Measurements from ENCODE around the gene TAPBP.
"Not testable (repeated sequence)": the region's sequence is repeated elsewhere in the genome, so short reads cannot be mapped to it uniquely, and the experiment has no call there.

The TAPBP gene

DNA sequence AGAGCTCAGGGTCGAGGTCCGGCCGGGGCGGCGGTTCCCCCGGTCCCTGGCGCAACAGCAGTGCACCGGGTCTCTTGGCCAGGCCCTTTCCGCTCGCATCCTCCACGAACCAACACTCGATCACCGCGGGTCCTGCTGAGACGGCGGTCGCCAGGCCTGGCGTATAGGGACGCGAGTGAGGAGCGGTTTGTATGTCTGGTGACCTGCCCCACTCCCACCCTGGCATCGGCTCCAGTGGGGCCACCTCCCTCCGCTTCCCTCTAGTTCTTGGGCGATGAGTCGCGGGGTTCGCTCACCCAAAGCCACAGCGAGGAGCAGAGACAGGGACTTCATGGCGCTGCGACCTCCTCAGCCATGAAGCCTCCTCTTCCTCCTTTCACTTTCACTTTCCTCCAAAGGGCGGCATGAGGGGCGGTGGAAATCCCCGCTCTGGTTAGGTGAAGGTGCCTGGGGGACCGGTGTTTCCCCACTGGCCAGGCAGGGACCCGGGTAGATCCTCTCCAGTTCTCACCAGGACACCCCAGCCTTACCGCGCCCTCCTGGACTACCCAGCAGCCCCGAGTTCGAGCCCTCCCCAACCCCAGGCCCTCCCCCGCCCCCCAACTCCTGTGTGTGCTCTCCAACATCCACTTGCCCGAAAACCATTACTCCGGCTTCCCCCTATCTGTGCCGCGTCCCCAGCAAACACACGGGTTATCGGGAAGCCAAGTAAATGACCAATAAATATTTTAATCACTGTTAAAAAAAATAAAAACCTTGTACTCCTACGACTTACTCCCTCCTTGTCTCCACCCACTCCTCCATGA, at the start of gene TAPBP:
Gene TAPBP (minus strand): TSS at position 370 of the 806 bp plus-strand sequence. CDS start 37 bp downstream, at position 333.
- Histone ChIP-seq H3K36me3 (ENCODE audit: control insufficient read depth, insufficient read depth, low read length) (peaks cover 5% of the 10 kb centered on the region), H3K9ac (ENCODE audit: low read length) (peak within 1 kb of the TSS; percentile 79), H3K27me3 (ENCODE audit: control insufficient read depth, insufficient read depth, low read length) (no peaks in the 10 kb centered on the region), H3K27ac (ENCODE audit: low read depth, low read length) (no peak within 1 kb of the TSS), H3K4me3 (ENCODE audit: low read depth, low read length) (peak within 1 kb of the TSS; percentile 85), H3K9me3 (ENCODE audit: control insufficient read depth, insufficient read depth, low read depth, low read length) (no peaks in the 10 kb centered on the region), H3K4me1 (ENCODE audit: control insufficient read depth, insufficient read depth, low read length) (peaks cover 20% of the 10 kb centered on the region)

DNA sequence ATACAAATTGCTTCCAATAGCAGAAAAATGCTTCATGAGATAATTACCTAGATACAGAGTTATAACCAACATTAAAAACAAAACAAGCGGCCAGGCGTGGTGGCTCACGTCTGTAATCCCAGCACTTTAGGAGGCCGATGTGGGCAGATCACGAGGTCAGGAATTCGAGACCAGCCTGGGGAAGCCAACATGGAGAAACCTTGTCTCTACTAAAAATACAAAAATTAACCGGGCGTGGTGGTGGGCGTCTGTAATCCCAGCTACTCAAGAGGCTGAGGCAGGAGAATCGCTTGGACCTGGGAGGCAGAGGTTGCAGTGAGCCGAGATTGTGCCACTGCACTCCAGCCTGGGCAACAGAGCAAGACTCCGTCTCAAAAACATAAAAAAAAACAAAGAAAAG, 49.6 kb upstream of the TAPBP start:
- H3K27ac ChIP-seq (ENCODE audit: low read depth, low read length); H3K36me3 ChIP-seq (ENCODE audit: control insufficient read depth, insufficient read depth, low read length); H3K9me3 ChIP-seq (ENCODE audit: control insufficient read depth, insufficient read depth, low read depth, low read length); H3K9ac ChIP-seq (ENCODE audit: low read length); H3K4me3 ChIP-seq (ENCODE audit: low read depth, low read length); H3K27me3 ChIP-seq (ENCODE audit: control insufficient read depth, insufficient read depth, low read length): not testable (repeated sequence)
- H3K4me1 ChIP-seq (ENCODE audit: control insufficient read depth, insufficient read depth, low read length), result peaks cover 10% of the 10 kb centered on the region; the same call in 1 of the 2 replicates

DNA sequence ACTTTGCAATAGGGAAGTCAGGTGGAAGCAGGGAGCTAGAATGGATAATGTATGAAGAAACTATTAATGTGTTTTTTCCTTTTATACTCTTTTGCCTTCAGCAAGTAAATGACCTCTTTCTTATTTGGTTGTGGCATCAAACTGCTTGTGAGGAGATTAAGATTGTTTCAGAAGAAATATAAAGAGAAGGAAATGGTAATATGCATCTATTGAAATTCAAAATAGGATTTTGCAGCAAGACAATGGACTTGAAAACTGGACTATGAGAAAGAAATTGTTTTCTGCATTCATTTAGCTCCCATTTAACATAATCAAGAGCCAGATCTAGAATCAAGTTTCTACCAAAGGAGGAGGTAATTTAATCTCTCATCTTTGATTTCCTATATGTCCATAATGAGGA, 45.5 kb upstream of the TAPBP start:
- no peak overlapping the region for H3K4me3 ChIP-seq (ENCODE audit: low read depth, low read length)
- peaks cover 13% of the 10 kb centered on the region for H3K9me3 ChIP-seq (ENCODE audit: control insufficient read depth, insufficient read depth, low read depth, low read length)
- no peak overlapping the region for H3K27ac ChIP-seq (ENCODE audit: low read depth, low read length)
- no peak overlapping the region for H3K9ac ChIP-seq (ENCODE audit: low read length)
- peaks cover 4% of the 10 kb centered on the region; the same call in 1 of the 2 replicates for H3K4me1 ChIP-seq (ENCODE audit: control insufficient read depth, insufficient read depth, low read length)
- H3K27me3 ChIP-seq (ENCODE audit: control insufficient read depth, insufficient read depth, low read length), result no peaks in the 10 kb centered on the region
- H3K36me3 ChIP-seq (ENCODE audit: control insufficient read depth, insufficient read depth, low read length), result no peaks in the 10 kb centered on the region

GRCh38 chr6:33357160-33357871, 43.4 kb upstream of the TAPBP start:
- not testable (repeated sequence) for H3K27me3 ChIP-seq (ENCODE audit: control insufficient read depth, insufficient read depth, low read length); H3K4me3 ChIP-seq (ENCODE audit: low read depth, low read length); H3K36me3 ChIP-seq (ENCODE audit: control insufficient read depth, insufficient read depth, low read length); H3K9ac ChIP-seq (ENCODE audit: low read length); H3K4me1 ChIP-seq (ENCODE audit: control insufficient read depth, insufficient read depth, low read length); H3K27ac ChIP-seq (ENCODE audit: low read depth, low read length)
- H3K9me3 ChIP-seq (ENCODE audit: control insufficient read depth, insufficient read depth, low read depth, low read length), result peaks cover 13% of the 10 kb centered on the region

DNA sequence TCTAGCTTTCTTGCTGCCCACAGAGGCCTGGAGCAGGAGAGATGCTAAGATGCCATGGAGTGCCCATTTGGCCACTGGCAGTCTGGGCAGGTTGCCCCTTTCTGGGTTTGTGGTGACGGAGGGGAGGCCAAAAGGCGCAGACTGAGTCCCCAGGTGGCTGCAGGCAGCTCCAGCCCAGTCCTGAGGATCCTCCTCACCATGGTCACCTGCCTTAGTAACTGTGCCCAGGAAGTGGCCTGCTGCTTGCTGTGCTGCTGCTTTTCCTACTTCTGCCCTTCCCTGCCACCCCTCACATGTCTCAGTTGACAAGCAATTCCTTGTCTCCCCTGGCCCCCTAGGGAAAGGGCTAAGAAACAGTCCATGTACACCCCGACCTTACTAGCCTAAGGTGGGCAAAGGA, 42.4 kb upstream of the TAPBP start:
- Histone ChIP-seq H3K27ac (ENCODE audit: low read depth, low read length) (no peak overlapping the region), H3K4me3 (ENCODE audit: low read depth, low read length) (no peak overlapping the region), H3K4me1 (ENCODE audit: control insufficient read depth, insufficient read depth, low read length) (no peaks in the 10 kb centered on the region), H3K9me3 (ENCODE audit: control insufficient read depth, insufficient read depth, low read depth, low read length) (peaks cover 13% of the 10 kb centered on the region), H3K9ac (ENCODE audit: low read length) (no peak overlapping the region), H3K36me3 (ENCODE audit: control insufficient read depth, insufficient read depth, low read length) (no peaks in the 10 kb centered on the region), H3K27me3 (ENCODE audit: control insufficient read depth, insufficient read depth, low read length) (no peaks in the 10 kb centered on the region)

DNA sequence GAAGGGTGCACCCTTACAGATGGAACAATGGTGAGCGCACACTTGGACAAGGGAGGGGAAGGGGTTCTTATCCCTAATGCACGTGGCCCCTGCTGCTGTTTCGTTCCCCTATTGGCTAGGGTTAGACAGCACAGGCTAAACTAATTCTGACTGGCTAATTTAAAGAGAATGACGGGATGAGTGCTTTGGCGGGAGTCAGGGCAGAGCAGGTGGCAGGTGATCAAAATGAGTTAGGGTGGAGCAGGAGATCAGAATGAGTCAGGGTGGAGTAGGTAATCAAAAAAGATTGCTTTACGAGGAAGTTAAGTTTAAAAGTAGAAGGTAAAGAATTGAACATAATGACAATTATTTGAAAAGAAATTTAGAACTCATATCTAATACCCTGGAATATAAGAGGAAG, 42.0 kb upstream of the TAPBP start:
- H3K9me3 ChIP-seq (ENCODE audit: control insufficient read depth, insufficient read depth, low read depth, low read length), result peaks cover 13% of the 10 kb centered on the region
- not testable (repeated sequence) for H3K4me3 ChIP-seq (ENCODE audit: low read depth, low read length); H3K4me1 ChIP-seq (ENCODE audit: control insufficient read depth, insufficient read depth, low read length); H3K27ac ChIP-seq (ENCODE audit: low read depth, low read length); H3K9ac ChIP-seq (ENCODE audit: low read length); H3K36me3 ChIP-seq (ENCODE audit: control insufficient read depth, insufficient read depth, low read length); H3K27me3 ChIP-seq (ENCODE audit: control insufficient read depth, insufficient read depth, low read length)

- H3K27ac ChIP-seq (ENCODE audit: low read depth, low read length), result no peak overlapping the region
- peaks cover 4% of the 10 kb centered on the region; the same call in 1 of the 2 replicates for H3K4me1 ChIP-seq (ENCODE audit: control insufficient read depth, insufficient read depth, low read length)
- H3K9me3 ChIP-seq (ENCODE audit: control insufficient read depth, insufficient read depth, low read depth, low read length), result no peaks in the 10 kb centered on the region
- no peak overlapping the region for H3K4me3 ChIP-seq (ENCODE audit: low read depth, low read length)
- no peaks in the 10 kb centered on the region for H3K36me3 ChIP-seq (ENCODE audit: control insufficient read depth, insufficient read depth, low read length)
- no peak overlapping the region for H3K9ac ChIP-seq (ENCODE audit: low read length)
- H3K27me3 ChIP-seq (ENCODE audit: control insufficient read depth, insufficient read depth, low read length), result no peaks in the 10 kb centered on the region
Measured at GRCh38 chr6:33347816-33348215, 33.9 kb upstream of the TAPBP start.

DNA sequence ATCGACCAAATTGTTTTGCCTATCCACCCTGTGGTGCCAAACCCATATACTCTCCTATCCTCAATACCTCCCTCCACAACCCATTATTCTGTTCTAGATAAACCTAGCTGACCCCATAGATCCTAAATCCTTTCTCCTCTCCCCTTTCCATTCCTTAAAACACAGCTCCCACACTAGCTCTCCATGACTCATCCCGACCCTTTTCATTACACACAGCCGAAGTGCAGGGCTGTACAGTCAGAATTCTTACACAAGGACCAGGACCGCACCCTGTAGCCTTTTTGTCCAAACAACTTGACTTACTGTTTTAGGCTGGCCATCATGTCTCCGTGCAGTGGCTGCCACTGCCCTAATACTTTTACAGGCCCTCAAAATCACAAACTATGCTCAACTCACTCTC, 33.1 kb upstream of the TAPBP start:
- not testable (repeated sequence) for H3K4me1 ChIP-seq (ENCODE audit: control insufficient read depth, insufficient read depth, low read length); H3K27me3 ChIP-seq (ENCODE audit: control insufficient read depth, insufficient read depth, low read length); H3K27ac ChIP-seq (ENCODE audit: low read depth, low read length); H3K36me3 ChIP-seq (ENCODE audit: control insufficient read depth, insufficient read depth, low read length); H3K4me3 ChIP-seq (ENCODE audit: low read depth, low read length); H3K9me3 ChIP-seq (ENCODE audit: control insufficient read depth, insufficient read depth, low read depth, low read length); H3K9ac ChIP-seq (ENCODE audit: low read length)

- Histone ChIP-seq H3K36me3 (ENCODE audit: control insufficient read depth, insufficient read depth, low read length) (no peaks in the 10 kb centered on the region), H3K9ac (ENCODE audit: low read length) (no peak overlapping the region), H3K4me3 (ENCODE audit: low read depth, low read length) (no peak overlapping the region), H3K9me3 (ENCODE audit: control insufficient read depth, insufficient read depth, low read depth, low read length) (no peaks in the 10 kb centered on the region), H3K4me1 (ENCODE audit: control insufficient read depth, insufficient read depth, low read length) (peaks cover 4% of the 10 kb centered on the region; the same call in 1 of the 2 replicates), H3K27ac (ENCODE audit: low read depth, low read length) (no peak overlapping the region), H3K27me3 (ENCODE audit: control insufficient read depth, insufficient read depth, low read length) (no peaks in the 10 kb centered on the region)
Measured at GRCh38 chr6:33344701-33345697, 31.1 kb upstream of the TAPBP start.

DNA sequence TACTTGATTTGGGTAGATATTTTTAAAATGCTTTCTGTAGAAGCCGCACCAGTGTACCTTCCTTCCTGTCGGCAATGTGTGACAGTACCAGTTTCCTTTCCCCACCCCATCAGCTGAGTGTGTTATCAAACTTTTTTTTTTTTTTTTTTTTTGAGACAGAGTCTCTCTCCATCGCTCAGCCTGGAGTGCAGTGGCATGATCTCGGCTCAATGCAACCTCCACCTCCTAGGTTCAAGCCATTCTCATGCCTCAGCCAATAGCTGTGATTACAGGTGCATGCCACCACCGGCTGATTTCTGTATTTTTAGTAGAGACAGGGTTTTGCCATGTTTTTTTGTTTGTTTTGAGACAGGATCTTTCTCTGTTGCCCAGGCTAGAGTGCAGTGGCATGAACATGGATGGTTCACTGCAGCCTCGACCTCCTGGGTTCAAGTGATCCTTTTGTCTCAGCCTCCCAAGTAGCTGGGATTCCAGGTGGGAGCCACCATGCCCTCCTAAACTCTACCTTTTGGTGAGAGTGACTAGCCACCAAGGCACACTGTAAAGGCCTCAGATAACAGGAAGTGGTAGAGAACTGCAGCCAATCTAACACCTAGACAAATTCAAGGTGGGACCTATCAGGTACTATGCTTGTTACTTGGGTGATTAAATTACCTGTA, 30.2 kb upstream of the TAPBP start:
- no peaks in the 10 kb centered on the region for H3K36me3 ChIP-seq (ENCODE audit: control insufficient read depth, insufficient read depth, low read length)
- no peak overlapping the region for H3K4me3 ChIP-seq (ENCODE audit: low read depth, low read length)
- H3K4me1 ChIP-seq (ENCODE audit: control insufficient read depth, insufficient read depth, low read length), result peaks cover 4% of the 10 kb centered on the region; the same call in 1 of the 2 replicates
- no peaks in the 10 kb centered on the region for H3K9me3 ChIP-seq (ENCODE audit: control insufficient read depth, insufficient read depth, low read depth, low read length)
- no peaks in the 10 kb centered on the region for H3K27me3 ChIP-seq (ENCODE audit: control insufficient read depth, insufficient read depth, low read length)
- H3K9ac ChIP-seq (ENCODE audit: low read length), result no peak overlapping the region
- H3K27ac ChIP-seq (ENCODE audit: low read depth, low read length), result no peak overlapping the region
